ENCODE measurements around the gene L3MBTL2.

Gene L3MBTL2

DNA sequence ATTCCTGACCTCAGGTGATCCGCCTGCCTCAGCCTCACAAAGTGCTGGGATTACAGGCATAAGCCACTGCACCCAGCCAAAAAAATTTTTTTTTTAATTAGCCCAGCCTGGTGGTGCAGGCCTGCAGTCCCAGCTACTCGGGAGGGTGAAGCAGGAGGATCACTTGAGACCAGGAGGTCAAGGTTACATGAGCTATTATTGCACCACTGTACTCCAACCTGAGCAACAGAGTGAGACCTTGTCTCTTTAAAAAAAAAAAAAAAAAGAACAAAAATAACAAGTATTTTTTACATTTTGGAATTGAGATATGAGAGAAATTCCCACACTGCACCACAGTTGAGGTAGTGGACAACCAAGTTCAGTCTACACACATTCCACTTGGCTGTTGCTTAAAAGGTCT is 13.6 kb upstream of the L3MBTL2 start:
- Histone ChIP-seq H3K18ac (ENCODE audit: low read depth in 1 of 2, low read length in 2 of 2) (no peak overlapping the region), H3K27me3 (ENCODE audit: control insufficient read depth in 1 of 2, insufficient read depth in 1 of 2, low read length in 2 of 2) (no peaks in the 10 kb centered on the region), H3K4me1 (ENCODE audit: control insufficient read depth, insufficient read depth, low read depth, low read length) (no peaks in the 10 kb centered on the region), H3K9ac (ENCODE audit: low read length) (no peak overlapping the region), H3K79me1 (replicated peaks; ENCODE audit: low read length, poor library complexity, severe bottlenecking) (no peaks in the 10 kb centered on the region), H3K23ac (ENCODE audit: low read length in 2 of 2) (no peak overlapping the region), H2BK5ac (ENCODE audit: low read depth, low read length, poor library complexity, severe bottlenecking) (no peak overlapping the region), H4K8ac (ENCODE audit: low read length) (no peak overlapping the region), H3K4ac (ENCODE audit: low read depth in 1 of 2, low read length in 2 of 2) (no peak overlapping the region), H2AFZ (ENCODE audit: low read depth, low read length) (no peak overlapping the region), H3K36me3 (ENCODE audit: control insufficient read depth in 1 of 2, insufficient read depth in 2 of 2, low read depth in 1 of 2, low read length in 2 of 2) (no peaks in the 10 kb centered on the region), H2BK120ac (ENCODE audit: low read depth, low read length) (no peak overlapping the region), H3K27ac (ENCODE audit: low read length, poor library complexity, severe bottlenecking) (no peak overlapping the region), H3K4me3 (ENCODE audit: insufficient read depth in 1 of 2, low read depth in 1 of 2, low read length in 2 of 2) (no peak overlapping the region), H2BK12ac (ENCODE audit: low read length in 2 of 2) (no peak overlapping the region), H2AK5ac (ENCODE audit: low read length, severe bottlenecking) (no peak overlapping the region), H4K91ac (ENCODE audit: low read length) (no peak overlapping the region), H2BK15ac (ENCODE audit: low read depth, poor library complexity, severe bottlenecking) (no peak overlapping the region), H3K9me3 (ENCODE audit: control insufficient read depth, low read length) (no peaks in the 10 kb centered on the region), H3K14ac (ENCODE audit: low read length in 2 of 2) (no peak overlapping the region), H3K4me2 (ENCODE audit: low read length, poor library complexity, severe bottlenecking) (no peak overlapping the region)
- 67% methylated on average over 2 of the region's 2 CpGs for WGBS
- no peak for DNase-seq

DNA sequence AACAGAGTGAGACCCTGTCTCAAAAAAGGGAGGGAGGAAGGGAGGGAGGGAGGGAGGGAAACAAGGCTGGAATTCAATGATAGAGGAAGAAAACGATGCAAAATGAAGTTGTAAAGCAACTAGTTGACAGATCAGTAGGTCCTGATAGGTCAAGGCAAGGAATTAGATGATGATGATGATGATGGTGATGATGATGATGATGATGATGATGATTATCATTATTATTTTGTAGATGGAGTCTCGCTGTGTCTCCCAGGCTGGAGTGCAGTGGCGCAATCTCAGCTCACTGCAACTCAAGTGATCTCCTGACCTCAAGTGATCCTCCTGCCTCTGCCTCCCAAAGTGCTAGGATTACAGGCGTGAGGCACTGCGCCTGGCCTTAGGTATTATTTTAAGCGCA is 11.3 kb upstream of the L3MBTL2 start:
- Histone ChIP-seq H3K4me1 (ENCODE audit: control insufficient read depth, insufficient read depth, low read depth, low read length) (peaks cover 10% of the 10 kb centered on the region), H3K14ac (ENCODE audit: low read length in 2 of 2) (no peak overlapping the region), H2BK15ac (ENCODE audit: low read depth, poor library complexity, severe bottlenecking) (no peak overlapping the region), H3K9me3 (ENCODE audit: control insufficient read depth, low read length) (no peaks in the 10 kb centered on the region), H2AFZ (ENCODE audit: low read depth, low read length) (no peak overlapping the region), H3K9ac (ENCODE audit: low read length) (no peak overlapping the region), H3K18ac (ENCODE audit: low read depth in 1 of 2, low read length in 2 of 2) (no peak overlapping the region), H3K4me3 (ENCODE audit: insufficient read depth in 1 of 2, low read depth in 1 of 2, low read length in 2 of 2) (no peak overlapping the region), H2BK120ac (ENCODE audit: low read depth, low read length) (no peak overlapping the region), H4K91ac (ENCODE audit: low read length) (no peak overlapping the region), H3K79me1 (replicated peaks; ENCODE audit: low read length, poor library complexity, severe bottlenecking) (no peaks in the 10 kb centered on the region), H4K8ac (ENCODE audit: low read length) (no peak overlapping the region), H3K4ac (ENCODE audit: low read depth in 1 of 2, low read length in 2 of 2) (no peak overlapping the region), H3K23ac (ENCODE audit: low read length in 2 of 2) (no peak overlapping the region), H2BK5ac (ENCODE audit: low read depth, low read length, poor library complexity, severe bottlenecking) (no peak overlapping the region), H3K27ac (ENCODE audit: low read length, poor library complexity, severe bottlenecking) (no peak overlapping the region), H3K27me3 (ENCODE audit: control insufficient read depth in 1 of 2, insufficient read depth in 1 of 2, low read length in 2 of 2) (no peaks in the 10 kb centered on the region), H2AK5ac (ENCODE audit: low read length, severe bottlenecking) (no peak overlapping the region), H3K4me2 (ENCODE audit: low read length, poor library complexity, severe bottlenecking) (no peak overlapping the region), H2BK12ac (ENCODE audit: low read length in 2 of 2) (no peak overlapping the region), H3K36me3 (ENCODE audit: control insufficient read depth in 1 of 2, insufficient read depth in 2 of 2, low read depth in 1 of 2, low read length in 2 of 2) (no peaks in the 10 kb centered on the region)
- WGBS: 92% methylated on average over 6 of the region's 6 CpGs
- no peak for DNase-seq

- H3K9me3 ChIP-seq (ENCODE audit: control insufficient read depth, low read length): no peaks in the 10 kb centered on the region
- WGBS: 1% methylated on average over 86 of the region's 91 CpGs
Measured at GRCh38 chr22:41197038-41197972, 7.8 kb upstream of the L3MBTL2 start.

GRCh38 chr22:41198027-41198580 is 7.0 kb upstream of the L3MBTL2 start:
- no peak overlapping the region for H3K23ac ChIP-seq (ENCODE audit: low read length in 2 of 2)
- H3K4me2 ChIP-seq (ENCODE audit: low read length, poor library complexity, severe bottlenecking): peak overlapping the region; percentile 72
- H2BK15ac ChIP-seq (ENCODE audit: low read depth, poor library complexity, severe bottlenecking): no peak overlapping the region
- H3K9ac ChIP-seq (ENCODE audit: low read length): peak overlapping the region; percentile 60
- no peak overlapping the region for H4K8ac ChIP-seq (ENCODE audit: low read length)
- H3K4me1 ChIP-seq (ENCODE audit: control insufficient read depth, insufficient read depth, low read depth, low read length): peaks cover 10% of the 10 kb centered on the region
- no peak overlapping the region for H2BK120ac ChIP-seq (ENCODE audit: low read depth, low read length)
- H2AFZ ChIP-seq (ENCODE audit: low read depth, low read length): peak overlapping the region; percentile 60
- WGBS: 5% methylated on average over 9 of the region's 9 CpGs
- H2AK5ac ChIP-seq (ENCODE audit: low read length, severe bottlenecking): no peak overlapping the region
- H3K27ac ChIP-seq (ENCODE audit: low read length, poor library complexity, severe bottlenecking): no peak overlapping the region
- H3K4me3 ChIP-seq (ENCODE audit: insufficient read depth in 1 of 2, low read depth in 1 of 2, low read length in 2 of 2): peak overlapping the region in 1 of 2 experiments; percentile 92
- H3K79me1 ChIP-seq (replicated peaks; ENCODE audit: low read length, poor library complexity, severe bottlenecking): no peaks in the 10 kb centered on the region
- no peak overlapping the region for H4K91ac ChIP-seq (ENCODE audit: low read length)
- no peak overlapping the region for H3K4ac ChIP-seq (ENCODE audit: low read depth in 1 of 2, low read length in 2 of 2)
- H3K36me3 ChIP-seq (ENCODE audit: control insufficient read depth in 1 of 2, insufficient read depth in 2 of 2, low read depth in 1 of 2, low read length in 2 of 2): no peaks in the 10 kb centered on the region
- peak; percentile 52 for DNase-seq
- no peak overlapping the region for H3K14ac ChIP-seq (ENCODE audit: low read length in 2 of 2)
- H2BK5ac ChIP-seq (ENCODE audit: low read depth, low read length, poor library complexity, severe bottlenecking): no peak overlapping the region
- H3K9me3 ChIP-seq (ENCODE audit: control insufficient read depth, low read length): no peaks in the 10 kb centered on the region
- no peak overlapping the region for H3K18ac ChIP-seq (ENCODE audit: low read depth in 1 of 2, low read length in 2 of 2)
- no peak overlapping the region for H2BK12ac ChIP-seq (ENCODE audit: low read length in 2 of 2)
- peaks cover 6 to 19% of the 10 kb centered on the region in 2 experiments for H3K27me3 ChIP-seq (ENCODE audit: control insufficient read depth in 1 of 2, insufficient read depth in 1 of 2, low read length in 2 of 2)

More at GRCh38 chr22:41197038-41197972, 7.8 kb upstream of the L3MBTL2 start:
- no peak overlapping the region for H2AK5ac ChIP-seq (ENCODE audit: low read length, severe bottlenecking)
- peaks cover 10% of the 10 kb centered on the region for H3K4me1 ChIP-seq (ENCODE audit: control insufficient read depth, insufficient read depth, low read depth, low read length)
- peak overlapping the region in 1 of 2 experiments; percentile 48 for H3K23ac ChIP-seq (ENCODE audit: low read length in 2 of 2)
- no peak overlapping the region for H3K4ac ChIP-seq (ENCODE audit: low read depth in 1 of 2, low read length in 2 of 2)
- H2BK5ac ChIP-seq (ENCODE audit: low read depth, low read length, poor library complexity, severe bottlenecking): no peak overlapping the region
- H3K18ac ChIP-seq (ENCODE audit: low read depth in 1 of 2, low read length in 2 of 2): peak overlapping the region in 1 of 2 experiments; percentile 30
- peak overlapping the region; percentile 71 to 92 for H3K4me3 ChIP-seq (ENCODE audit: insufficient read depth in 1 of 2, low read depth in 1 of 2, low read length in 2 of 2)
- no peak overlapping the region for H2BK12ac ChIP-seq (ENCODE audit: low read length in 2 of 2)
- peak overlapping the region; percentile 94 for H2AFZ ChIP-seq (ENCODE audit: low read depth, low read length)
- H4K91ac ChIP-seq (ENCODE audit: low read length): no peak overlapping the region
- H3K9ac ChIP-seq (ENCODE audit: low read length): peak overlapping the region; percentile 60
- DNase-seq: peak; percentile 76
- H3K79me1 ChIP-seq (replicated peaks; ENCODE audit: low read length, poor library complexity, severe bottlenecking): no peaks in the 10 kb centered on the region
- no peaks in the 10 kb centered on the region for H3K36me3 ChIP-seq (ENCODE audit: control insufficient read depth in 1 of 2, insufficient read depth in 2 of 2, low read depth in 1 of 2, low read length in 2 of 2)
- H2BK15ac ChIP-seq (ENCODE audit: low read depth, poor library complexity, severe bottlenecking): no peak overlapping the region
- peak overlapping the region in 1 of 2 experiments; percentile 67 for H3K14ac ChIP-seq (ENCODE audit: low read length in 2 of 2)
- H3K4me2 ChIP-seq (ENCODE audit: low read length, poor library complexity, severe bottlenecking): peak overlapping the region; percentile 96
- peak overlapping the region; percentile 9 for H4K8ac ChIP-seq (ENCODE audit: low read length)
- no peak overlapping the region for H2BK120ac ChIP-seq (ENCODE audit: low read depth, low read length)
- H3K27me3 ChIP-seq (ENCODE audit: control insufficient read depth in 1 of 2, insufficient read depth in 1 of 2, low read length in 2 of 2): peaks cover 6 to 19% of the 10 kb centered on the region in 2 experiments
- no peak overlapping the region for H3K27ac ChIP-seq (ENCODE audit: low read length, poor library complexity, severe bottlenecking)
